Measurements from ENCODE around the gene TECPR2. TPM values are rescaled to one million over a fixed set of nuclear protein-coding genes. Genes with fewer than 3 reads are reported as not detected.

Gene TECPR2
- total and polyA plus RNA-seq, 2 of the 13 experiments (the other 11 are each of a cell fraction or from before 2014, with no cell fraction given): 3.5 to 5.7 TPM

GRCh38 chr14:102540315-102541028 lies 177.7 kb downstream of the TECPR2 start (continued):
- TF ChIP-seq, protein P1, sequence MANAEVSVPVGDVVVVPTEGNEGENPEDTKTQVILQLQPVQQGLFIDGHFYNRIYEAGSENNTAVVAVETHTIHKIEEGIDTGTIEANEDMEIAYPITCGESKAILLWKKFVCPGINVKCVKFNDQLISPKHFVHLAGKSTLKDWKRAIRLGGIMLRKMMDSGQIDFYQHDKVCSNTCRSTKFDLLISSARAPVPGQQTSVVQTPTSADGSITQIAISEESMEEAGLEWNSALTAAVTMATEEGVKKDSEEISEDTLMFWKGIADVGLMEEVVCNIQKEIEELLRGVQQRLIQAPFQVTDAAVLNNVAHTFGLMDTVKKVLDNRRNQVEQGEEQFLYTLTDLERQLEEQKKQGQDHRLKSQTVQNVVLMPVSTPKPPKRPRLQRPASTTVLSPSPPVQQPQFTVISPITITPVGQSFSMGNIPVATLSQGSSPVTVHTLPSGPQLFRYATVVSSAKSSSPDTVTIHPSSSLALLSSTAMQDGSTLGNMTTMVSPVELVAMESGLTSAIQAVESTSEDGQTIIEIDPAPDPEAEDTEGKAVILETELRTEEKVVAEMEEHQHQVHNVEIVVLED (CRISPR knock-in tag; IDR thresholded peaks at IDR 0.05; ENCODE audit: borderline replicate concordance): peak; percentile 48; the same call in 1 of the 2 replicates
- TF ChIP-seq ZNF816 (CRISPR knock-in tag; IDR thresholded peaks at IDR 0.05; ENCODE audit: borderline replicate concordance): 0 out of 2 replicates have a peak, but pooled peaks have one; percentile 0
- TF ChIP-seq FOSL2 (CRISPR knock-in tag; IDR thresholded peaks at IDR 0.05): peak; percentile 38; the same call in 1 of the 2 replicates
- no peak for TF ChIP-seq ADNP (CRISPR knock-in tag; IDR thresholded peaks at IDR 0.05)
- TF ChIP-seq, protein P2, sequence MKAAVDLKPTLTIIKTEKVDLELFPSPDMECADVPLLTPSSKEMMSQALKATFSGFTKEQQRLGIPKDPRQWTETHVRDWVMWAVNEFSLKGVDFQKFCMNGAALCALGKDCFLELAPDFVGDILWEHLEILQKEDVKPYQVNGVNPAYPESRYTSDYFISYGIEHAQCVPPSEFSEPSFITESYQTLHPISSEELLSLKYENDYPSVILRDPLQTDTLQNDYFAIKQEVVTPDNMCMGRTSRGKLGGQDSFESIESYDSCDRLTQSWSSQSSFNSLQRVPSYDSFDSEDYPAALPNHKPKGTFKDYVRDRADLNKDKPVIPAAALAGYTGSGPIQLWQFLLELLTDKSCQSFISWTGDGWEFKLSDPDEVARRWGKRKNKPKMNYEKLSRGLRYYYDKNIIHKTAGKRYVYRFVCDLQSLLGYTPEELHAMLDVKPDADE (CRISPR knock-in tag; IDR thresholded peaks at IDR 0.05): no peak
- TF ChIP-seq PLSCR1 (CRISPR knock-in tag; IDR thresholded peaks at IDR 0.05; ENCODE audit: borderline replicate concordance): no peak
- no peak for TF ChIP-seq HDAC6 (IDR thresholded peaks at IDR 0.05; ENCODE audit: low read depth, low read length)
- TF ChIP-seq, protein P3, sequence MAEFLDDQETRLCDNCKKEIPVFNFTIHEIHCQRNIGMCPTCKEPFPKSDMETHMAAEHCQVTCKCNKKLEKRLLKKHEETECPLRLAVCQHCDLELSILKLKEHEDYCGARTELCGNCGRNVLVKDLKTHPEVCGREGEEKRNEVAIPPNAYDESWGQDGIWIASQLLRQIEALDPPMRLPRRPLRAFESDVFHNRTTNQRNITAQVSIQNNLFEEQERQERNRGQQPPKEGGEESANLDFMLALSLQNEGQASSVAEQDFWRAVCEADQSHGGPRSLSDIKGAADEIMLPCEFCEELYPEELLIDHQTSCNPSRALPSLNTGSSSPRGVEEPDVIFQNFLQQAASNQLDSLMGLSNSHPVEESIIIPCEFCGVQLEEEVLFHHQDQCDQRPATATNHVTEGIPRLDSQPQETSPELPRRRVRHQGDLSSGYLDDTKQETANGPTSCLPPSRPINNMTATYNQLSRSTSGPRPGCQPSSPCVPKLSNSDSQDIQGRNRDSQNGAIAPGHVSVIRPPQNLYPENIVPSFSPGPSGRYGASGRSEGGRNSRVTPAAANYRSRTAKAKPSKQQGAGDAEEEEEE (CRISPR knock-in tag; IDR thresholded peaks at IDR 0.05; ENCODE audit: borderline replicate concordance): no peak
- no peak for TF ChIP-seq TERF1 (CRISPR knock-in tag; IDR thresholded peaks at IDR 0.05)
- 0 out of 2 replicates have a peak, but pooled peaks have one; percentile 26 for TF ChIP-seq ZFP41 (CRISPR knock-in tag; IDR thresholded peaks at IDR 0.05; ENCODE audit: borderline replicate concordance)
- TF ChIP-seq, protein P4, sequence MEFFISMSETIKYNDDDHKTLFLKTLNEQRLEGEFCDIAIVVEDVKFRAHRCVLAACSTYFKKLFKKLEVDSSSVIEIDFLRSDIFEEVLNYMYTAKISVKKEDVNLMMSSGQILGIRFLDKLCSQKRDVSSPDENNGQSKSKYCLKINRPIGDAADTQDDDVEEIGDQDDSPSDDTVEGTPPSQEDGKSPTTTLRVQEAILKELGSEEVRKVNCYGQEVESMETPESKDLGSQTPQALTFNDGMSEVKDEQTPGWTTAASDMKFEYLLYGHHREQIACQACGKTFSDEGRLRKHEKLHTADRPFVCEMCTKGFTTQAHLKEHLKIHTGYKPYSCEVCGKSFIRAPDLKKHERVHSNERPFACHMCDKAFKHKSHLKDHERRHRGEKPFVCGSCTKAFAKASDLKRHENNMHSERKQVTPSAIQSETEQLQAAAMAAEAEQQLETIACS (CRISPR knock-in tag; IDR thresholded peaks at IDR 0.05): no peak
- TF ChIP-seq EED (CRISPR knock-in tag; IDR thresholded peaks at IDR 0.05): no peak
